Measurements from ENCODE around the gene MUSK.

MUSK gene

GRCh38 chr9:110765926-110766325 is 97.3 kb downstream of the MUSK start:
- no peak for TF ChIP-seq CTCF (IDR thresholded peaks at IDR 0.05; ENCODE audit: control insufficient read depth, extremely low read depth, insufficient read depth)
- no peak overlapping the region for H3K4me3 ChIP-seq (ENCODE audit: low read depth, low read length)
- DNase-seq (ENCODE audit: low read depth) = no peak

- DNase-seq (ENCODE audit: low read depth) = no peak
- H3K4me3 ChIP-seq (ENCODE audit: low read depth, low read length) = no peak overlapping the region
These were observed 99.0 kb downstream of the MUSK start for GRCh38 chr9:110767559-110768063.

GRCh38 chr9:110768886-110769285 is 100.3 kb downstream of the MUSK start:
- no peak for DNase-seq (ENCODE audit: low read depth)
- no peak for TF ChIP-seq CTCF (IDR thresholded peaks at IDR 0.05; ENCODE audit: control insufficient read depth, extremely low read depth, insufficient read depth)

More at GRCh38 chr9:110767559-110768063, 99.0 kb downstream of the MUSK start:
- TF ChIP-seq CTCF (IDR thresholded peaks at IDR 0.05; ENCODE audit: control insufficient read depth, extremely low read depth, insufficient read depth) = no peak

GRCh38 chr9:110769667-110770066 is 101.1 kb downstream of the MUSK start:
- TF ChIP-seq CTCF (IDR thresholded peaks at IDR 0.05; ENCODE audit: control insufficient read depth, extremely low read depth, insufficient read depth) = no peak
- no peak overlapping the region for H3K4me3 ChIP-seq (ENCODE audit: low read depth, low read length)
- no peak for DNase-seq (ENCODE audit: low read depth)

More at GRCh38 chr9:110768886-110769285, 100.3 kb downstream of the MUSK start:
- no peak overlapping the region for H3K4me3 ChIP-seq (ENCODE audit: low read depth, low read length)

GRCh38 chr9:110775724-110776123 is 107.1 kb downstream of the MUSK start:
- H3K4me3 ChIP-seq (ENCODE audit: low read depth, low read length) = no peak overlapping the region

GRCh38 chr9:110776221-110776620 is 107.6 kb downstream of the MUSK start:
- no peak for TF ChIP-seq CTCF (IDR thresholded peaks at IDR 0.05; ENCODE audit: control insufficient read depth, extremely low read depth, insufficient read depth)
- no peak for DNase-seq (ENCODE audit: low read depth)
- H3K4me3 ChIP-seq (ENCODE audit: low read depth, low read length) = no peak overlapping the region

More at GRCh38 chr9:110775724-110776123, 107.1 kb downstream of the MUSK start:
- TF ChIP-seq CTCF (IDR thresholded peaks at IDR 0.05; ENCODE audit: control insufficient read depth, extremely low read depth, insufficient read depth) = no peak
- DNase-seq (ENCODE audit: low read depth) = no peak

- H3K4me3 ChIP-seq (ENCODE audit: low read depth, low read length) = no peak overlapping the region
- DNase-seq (ENCODE audit: low read depth) = no peak
- no peak for TF ChIP-seq CTCF (IDR thresholded peaks at IDR 0.05; ENCODE audit: control insufficient read depth, extremely low read depth, insufficient read depth)
These were observed 108.7 kb downstream of the MUSK start for GRCh38 chr9:110777196-110777875.

Data from LNCaP clone FGC (cell line).